Endothelial cell of umbilical vein (primary cell): ENCODE measurements around the gene DENND1B. TPM values are rescaled to one million over a fixed set of nuclear protein-coding genes. Genes with fewer than 3 reads are reported as not detected.

Source experiments
- BruUV-seq: library from RNA; stranded (reverse); fragments of 400-500 nt; replicated peaks from 2 replicates; lab custom pipeline; 2021; lab: Mats Ljungman, UMichigan
- CTCF ChIA-PET: fragments of 300-600, 350-600 bp; sonication (Branson Sonifier 250); formaldehyde crosslinking; loops from one replicate; lab custom pipeline; 2021; ENCODE audit warnings: antibody characterized with exemption, inconsistent platforms; lab: Charles Lee
- POLR2A ChIA-PET: fragments of 300-600, 350-600 bp; sonication (Branson Sonifier 250); formaldehyde crosslinking; loops from one replicate; lab custom pipeline; 2021; ENCODE audit warnings: antibody characterized with exemption, inconsistent platforms; lab: Charles Lee
- DNase-seq: peaks from one replicate; pipeline ENCODE4 v3.0.0-alpha.2; 2011; ENCODE audit warnings: low read depth, low spot score
- FAIRE-seq: peaks from 2 replicates; lab custom pipeline; 2011; peaks lifted over from hg19 to GRCh38; lab: Jason Lieb, UNC
- H2AFZ ChIP-seq: 2 replicates; pipeline ENCODE4 v1.6.0; 2012; ENCODE audit warnings: low read depth, low read length, control low read depth, inconsistent platforms
- H3K27ac ChIP-seq: 2 replicates; pipeline ENCODE4 v1.5.1; 2011; ENCODE audit warnings: low read depth, mild to moderate bottlenecking, control low read depth, low read length, moderate library complexity; ENCODE audit not compliant: insufficient read depth
- H3K27me3 ChIP-seq, 2 experiments: 2 replicates each; pipeline versions ENCODE4 v1.6.0 to v1.6.1; 2011; ENCODE audit warnings: low read length in 2 of 2, mixed read lengths in 1 of 2; ENCODE audit not compliant: control insufficient read depth in 2 of 2, insufficient read depth in 2 of 2
- H3K36me3 ChIP-seq, 2 experiments: 2 replicates in 1 of 2; 3 replicates in 1 of 2; pipeline ENCODE4 v1.5.1; 2011; ENCODE audit warnings: low read length in 2 of 2, mild to moderate bottlenecking in 1 of 2, moderate library complexity in 1 of 2; ENCODE audit not compliant: control insufficient read depth in 2 of 2, insufficient read depth in 2 of 2; ENCODE audit errors: extremely low read depth in 1 of 2
- H3K4me1 ChIP-seq: 3 replicates; pipeline ENCODE4 v1.5.1; 2011; ENCODE audit warnings: mild to moderate bottlenecking, low read length; ENCODE audit not compliant: control insufficient read depth, insufficient read depth; ENCODE audit errors: extremely low read depth
- H3K4me2 ChIP-seq: 2 replicates; pipeline ENCODE4 v1.6.1; 2011; ENCODE audit warnings: low read length, control low read depth, mixed read lengths; ENCODE audit not compliant: insufficient read depth
- H3K4me3 ChIP-seq, 3 experiments: fragments of 200-600 bp in 1 of 3; sonication (generic), shearing (Covaris generic) in 1 of 3; replicated peaks in 1 of 3; 2 replicates each; pipeline ENCODE4 v1.5.1; 2011 to 2016; ENCODE audit warnings: control low read depth in 3 of 3, low read length in 3 of 3, mild to moderate bottlenecking in 2 of 3, inconsistent platforms in 1 of 3, low read depth in 1 of 3, moderate library complexity in 1 of 3; ENCODE audit not compliant: insufficient read depth in 1 of 3
- H3K79me2 ChIP-seq: 2 replicates; pipeline ENCODE4 v1.6.0; 2012; ENCODE audit warnings: low read length, inconsistent platforms; ENCODE audit not compliant: control insufficient read depth, insufficient read depth
- H3K9ac ChIP-seq: replicated peaks from 2 replicates; pipeline ENCODE3; 2011; ENCODE audit warnings: low read length, control low read depth; ENCODE audit not compliant: insufficient read depth; ENCODE audit errors: extremely low read depth
- H3K9me1 ChIP-seq: replicated peaks from 3 replicates; pipeline ENCODE4 v1.6.0; 2011; ENCODE audit warnings: mild to moderate bottlenecking, low read length; ENCODE audit not compliant: control insufficient read depth, insufficient read depth; ENCODE audit errors: extremely low read depth
- H3K9me3 ChIP-seq: replicated peaks from 2 replicates; pipeline ENCODE4 v1.5.1; 2012; ENCODE audit warnings: low read length, inconsistent platforms; ENCODE audit not compliant: control insufficient read depth, insufficient read depth
- H4K20me1 ChIP-seq: replicated peaks from 2 replicates; pipeline ENCODE3; 2011; ENCODE audit warnings: mild to moderate bottlenecking, low read length; ENCODE audit not compliant: control insufficient read depth, insufficient read depth; ENCODE audit errors: extremely low read depth
- EZH2 ChIP-seq: IDR thresholded peaks from 2 replicates; pipeline ENCODE4 v1.6.1; 2012; ENCODE audit warnings: borderline replicate concordance, low read depth, mild to moderate bottlenecking, moderate library complexity, low read length, inconsistent platforms; ENCODE audit not compliant: severe bottlenecking
- FOS ChIP-seq: IDR thresholded peaks from 2 replicates; pipeline ENCODE4 v1.6.1; 2011; ENCODE audit warnings: mild to moderate bottlenecking, low read length, moderate library complexity, borderline replicate concordance; ENCODE audit not compliant: insufficient read depth
- GATA2 ChIP-seq: IDR thresholded peaks from 2 replicates; pipeline ENCODE4 v1.7.0; 2011; ENCODE audit warnings: low read depth, mild to moderate bottlenecking, moderate library complexity, mixed read lengths, low read length; ENCODE audit not compliant: insufficient read length, insufficient read depth
- JUN ChIP-seq: IDR thresholded peaks from 2 replicates; pipeline ENCODE4 v1.6.1; 2011; ENCODE audit warnings: borderline replicate concordance, low read depth; ENCODE audit not compliant: insufficient read length, insufficient read depth
- MYC ChIP-seq: IDR thresholded peaks from one replicate; pipeline ENCODE4 v1.6.1; 2011; ENCODE audit warnings: mild to moderate bottlenecking, low read depth, low read length
- POLR2A ChIP-seq: IDR thresholded peaks from 2 replicates; pipeline ENCODE4 v1.6.1; 2012; ENCODE audit warnings: low read depth, mild to moderate bottlenecking, control low read depth, low read length
- POLR2AphosphoS5 ChIP-seq: IDR thresholded peaks from 2 replicates; pipeline ENCODE4 v1.6.1; 2012; ENCODE audit warnings: low read depth, mild to moderate bottlenecking, control low read depth, low read length, moderate library complexity; ENCODE audit not compliant: insufficient read depth
- dilution Hi-C: fragments of 300-500 bp; cut with MboI; formaldehyde crosslinking; loops from one replicate; pipeline ENCODE4 v1.15.0; 2019; ENCODE audit warnings: low sequenced_read_pairs; ENCODE audit not compliant: extremely low pct_ligation_motif_present
- intact Hi-C: fragments of 100-400 bp; cut with micrococcal nuclease; formaldehyde crosslinking; loops from one replicate; pipeline ENCODE4 v1.10.0; 2022
- polyA plus RNA-seq, 4 experiments: library from polyadenylated mRNA; depleted of rRNA in 3 of 4; stranded (reverse) in 3 of 4; unstranded in 1 of 4; fragments of >200 nt; gene quantifications; 2 replicates each; pipeline versions ENCODE4 v1.2.1 to v1.2.3, GENCODE V29; 2011 to 2012; ENCODE audit warnings: missing spikeins in 1 of 4
- total RNA-seq: library from RNA; stranded (reverse); gene quantifications from 2 replicates; pipeline ENCODE4 v1.2.3, GENCODE V29; 2021
- TF ChIP-seq, protein P1 (sequence below), 2 donors: IDR thresholded peaks; 1 replicate in 1 of 2; 2 replicates in 1 of 2; pipeline ENCODE4 v1.5.1; 2011; ENCODE audit warnings: low read length in 2 of 2, mild to moderate bottlenecking in 2 of 2, moderate library complexity in 2 of 2, control low read depth in 1 of 2, inconsistent platforms in 1 of 2, low read depth in 1 of 2; ENCODE audit not compliant: insufficient read depth in 1 of 2; ENCODE audit errors: extremely low read depth in 1 of 2
- TF ChIP-seq, protein P2 (sequence below): IDR thresholded peaks from 2 replicates; pipeline ENCODE4 v1.6.1; 2011; ENCODE audit not compliant: insufficient read depth, insufficient read length

Gene DENND1B
- total and polyA plus RNA-seq, 2 donors (not counting 3 experiments of a cell fraction or from before 2014, with no cell fraction given), result 0.97 to 3.3 TPM

DNA sequence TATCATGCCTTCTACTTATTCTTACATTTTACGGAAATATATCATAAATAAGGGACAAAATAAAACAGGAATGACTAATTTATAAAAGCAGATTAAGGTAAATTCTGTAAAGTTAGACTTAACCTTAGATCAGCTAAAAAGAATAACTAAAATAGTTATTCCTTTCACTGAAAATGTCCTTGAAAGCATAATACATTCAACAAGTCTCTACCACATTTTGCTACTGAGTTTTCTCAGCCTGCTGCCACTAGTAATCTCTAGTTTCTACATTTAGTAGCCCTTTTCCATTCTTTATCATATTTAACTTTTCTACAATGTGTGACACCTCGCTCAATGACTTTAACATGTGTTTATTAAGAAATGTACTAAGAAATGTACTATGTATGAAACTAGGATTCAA lies 89.0 kb downstream of the DENND1B start:
- dilution Hi-C loops, result no loop called here
- DNase-seq, result no peak

More for the DNA sequence above, 89.0 kb downstream of the DENND1B start:
- FAIRE-seq, result no peak
- Histone ChIP-seq H3K4me1 (no peaks in the 10 kb centered on the region), H3K79me2 (no peaks in the 10 kb centered on the region), H4K20me1 (no peaks in the 10 kb centered on the region), H3K9me1 (no peaks in the 10 kb centered on the region), H3K9me3 (no peaks in the 10 kb centered on the region), H3K4me2 (no peak overlapping the region), H3K27me3 (no peaks in the 10 kb centered on the region), H2AFZ (no peak overlapping the region), H3K27ac (no peak overlapping the region), H3K36me3 (no peaks in the 10 kb centered on the region), H3K4me3 (no peak overlapping the region), H3K9ac (no peak overlapping the region)
- POLR2A ChIA-PET, result no interaction called here
- intact Hi-C loops, result no loop called here
- BruUV-seq, result no TSS peak
- CTCF ChIA-PET, result interaction anchor here (0.8 to 2.0 kb wide), 4 partner anchors 20 to 183 kb away, joined by 3 to 5 read pairs (median 3); no protein-coding TSS in a partner anchor
- TF ChIP-seq EZH2 (no peak), JUN (no peak), POLR2AphosphoS5 (no peak), FOS (no peak), GATA2 (no peak), POLR2A (no peak), MYC (no peak)
- TF ChIP-seq, protein P1, sequence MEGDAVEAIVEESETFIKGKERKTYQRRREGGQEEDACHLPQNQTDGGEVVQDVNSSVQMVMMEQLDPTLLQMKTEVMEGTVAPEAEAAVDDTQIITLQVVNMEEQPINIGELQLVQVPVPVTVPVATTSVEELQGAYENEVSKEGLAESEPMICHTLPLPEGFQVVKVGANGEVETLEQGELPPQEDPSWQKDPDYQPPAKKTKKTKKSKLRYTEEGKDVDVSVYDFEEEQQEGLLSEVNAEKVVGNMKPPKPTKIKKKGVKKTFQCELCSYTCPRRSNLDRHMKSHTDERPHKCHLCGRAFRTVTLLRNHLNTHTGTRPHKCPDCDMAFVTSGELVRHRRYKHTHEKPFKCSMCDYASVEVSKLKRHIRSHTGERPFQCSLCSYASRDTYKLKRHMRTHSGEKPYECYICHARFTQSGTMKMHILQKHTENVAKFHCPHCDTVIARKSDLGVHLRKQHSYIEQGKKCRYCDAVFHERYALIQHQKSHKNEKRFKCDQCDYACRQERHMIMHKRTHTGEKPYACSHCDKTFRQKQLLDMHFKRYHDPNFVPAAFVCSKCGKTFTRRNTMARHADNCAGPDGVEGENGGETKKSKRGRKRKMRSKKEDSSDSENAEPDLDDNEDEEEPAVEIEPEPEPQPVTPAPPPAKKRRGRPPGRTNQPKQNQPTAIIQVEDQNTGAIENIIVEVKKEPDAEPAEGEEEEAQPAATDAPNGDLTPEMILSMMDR (IDR thresholded peaks at IDR 0.05; ENCODE audit: extremely low read depth in 1 of 2, insufficient read depth in 1 of 2, low read depth in 1 of 2, low read length in 2 of 2), result no peak
- TF ChIP-seq, protein P2, sequence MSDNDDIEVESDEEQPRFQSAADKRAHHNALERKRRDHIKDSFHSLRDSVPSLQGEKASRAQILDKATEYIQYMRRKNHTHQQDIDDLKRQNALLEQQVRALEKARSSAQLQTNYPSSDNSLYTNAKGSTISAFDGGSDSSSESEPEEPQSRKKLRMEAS, result no peak
